WTC11 (cell line): ENCODE results near the gene MYO18A. TPM values are rescaled to one million over a fixed set of nuclear protein-coding genes. Genes with fewer than 3 reads are reported as not detected.

ENCODE experiments used
- ATAC-seq: fragments of 200-7000 bp; cut with Tn5 transposase; 2 replicates; pipeline ENCODE4 v1.10.0; 2021; ENCODE audit warnings: mild to moderate bottlenecking, moderate library complexity
- CTCF ChIA-PET: fragments of 300-600 bp; sonication (Branson Sonifier 250); formaldehyde crosslinking; loops from one replicate; lab custom pipeline; 2021; ENCODE audit warnings: antibody characterized with exemption; lab: Charles Lee
- POLR2A ChIA-PET: fragments of 350-600 bp; sonication (Branson Sonifier 250); formaldehyde crosslinking; loops from one replicate; lab custom pipeline; 2021; ENCODE audit warnings: antibody characterized with exemption; lab: Charles Lee
- DNase-seq: peaks from one replicate; pipeline ENCODE4 v3.0.0; 2021; ENCODE audit warnings: low spot score
- H3K27ac Mint-ChIP-seq: 2 replicates; pipeline ENCODE4 v1.8.0; 2021; ENCODE audit warnings: mixed read lengths
- H3K27me3 Mint-ChIP-seq: 2 replicates; pipeline ENCODE4 v1.8.0; 2021; ENCODE audit warnings: low read depth, mild to moderate bottlenecking, moderate library complexity, mixed read lengths
- H3K36me3 Mint-ChIP-seq: 2 replicates; pipeline ENCODE4 v1.8.0; 2021; ENCODE audit warnings: mixed read lengths
- H3K4me1 Mint-ChIP-seq: 2 replicates; pipeline ENCODE4 v1.8.0; 2022; ENCODE audit warnings: mixed read lengths
- H3K4me3 Mint-ChIP-seq: 2 replicates; pipeline ENCODE4 v1.8.0; 2021; ENCODE audit warnings: mild to moderate bottlenecking, moderate library complexity, mixed read lengths
- H3K9me3 Mint-ChIP-seq: 2 replicates; pipeline ENCODE4 v1.8.0; 2021; ENCODE audit warnings: mixed read lengths
- CBFB ChIP-seq: sonication (generic); formaldehyde crosslinking; IDR thresholded peaks from 2 replicates; pipeline ENCODE4 v1.8.1; 2022; ENCODE audit warnings: mild to moderate bottlenecking, low read depth, missing genetic modification reagents
- CREM ChIP-seq: sonication (generic); formaldehyde crosslinking; IDR thresholded peaks from 2 replicates; pipeline ENCODE4 v1.8.1; 2022; ENCODE audit warnings: mild to moderate bottlenecking, missing genetic modification reagents, moderate library complexity
- GABPB1 ChIP-seq: sonication (generic); formaldehyde crosslinking; IDR thresholded peaks from 2 replicates; pipeline ENCODE4 v1.8.1; 2023; ENCODE audit warnings: mild to moderate bottlenecking, missing genetic modification reagents
- OVOL2 ChIP-seq: fragments of 250-450 bp; sonication (Bioruptor Pico); IDR thresholded peaks from 2 replicates; pipeline ENCODE4 v1.9.0; 2021; ENCODE audit warnings: mild to moderate bottlenecking, borderline replicate concordance
- ZBTB21 ChIP-seq: sonication (generic); formaldehyde crosslinking; IDR thresholded peaks from 2 replicates; pipeline ENCODE4 v1.8.1; 2023; ENCODE audit warnings: mild to moderate bottlenecking, missing genetic modification reagents, borderline replicate concordance
- ZNF138 ChIP-seq: sonication (generic); formaldehyde crosslinking; conservative IDR thresholded peaks from 2 replicates; pipeline ENCODE4 v1.8.1; 2022; ENCODE audit warnings: mild to moderate bottlenecking, moderate library complexity, missing genetic modification reagents
- ZNF232 ChIP-seq: sonication (generic); formaldehyde crosslinking; IDR thresholded peaks from 2 replicates; pipeline ENCODE4 v1.8.0; 2022; ENCODE audit warnings: mild to moderate bottlenecking, missing genetic modification reagents
- total RNA-seq: library from RNA; stranded (reverse); gene quantifications from 3 replicates; pipeline ENCODE4 v1.2.3, GENCODE V29; 2021
- TF ChIP-seq, protein P1 (sequence below): sonication (generic); formaldehyde crosslinking; IDR thresholded peaks from 2 replicates; pipeline ENCODE4 v1.8.1; 2023; ENCODE audit warnings: mild to moderate bottlenecking, missing genetic modification reagents, borderline replicate concordance
- TF ChIP-seq, protein P2 (sequence below): sonication (generic); formaldehyde crosslinking; conservative IDR thresholded peaks from 2 replicates; pipeline ENCODE4 v1.8.1; 2022; ENCODE audit warnings: mild to moderate bottlenecking, missing genetic modification reagents
- TF ChIP-seq, protein P3 (sequence below): sonication (generic); formaldehyde crosslinking; IDR thresholded peaks from 2 replicates; pipeline ENCODE4 v1.8.1; 2022; ENCODE audit warnings: missing genetic modification reagents, borderline replicate concordance
- TF ChIP-seq, protein P4 (sequence below): sonication (generic); formaldehyde crosslinking; IDR thresholded peaks from 2 replicates; pipeline ENCODE4 v1.8.0; 2023; ENCODE audit warnings: mild to moderate bottlenecking, missing genetic modification reagents
- TF ChIP-seq, protein P5 (sequence below): sonication (generic); formaldehyde crosslinking; IDR thresholded peaks from 2 replicates; pipeline ENCODE4 v1.8.0; 2022; ENCODE audit warnings: mild to moderate bottlenecking, missing genetic modification reagents
- TF ChIP-seq, protein P6 (sequence below): sonication (generic); formaldehyde crosslinking; IDR thresholded peaks from 2 replicates; pipeline ENCODE4 v1.8.1; 2023; ENCODE audit warnings: mild to moderate bottlenecking, missing genetic modification reagents, moderate library complexity

The MYO18A gene
- total RNA-seq, 1 experiment from 2014 or later, result 54.9 TPM

DNA sequence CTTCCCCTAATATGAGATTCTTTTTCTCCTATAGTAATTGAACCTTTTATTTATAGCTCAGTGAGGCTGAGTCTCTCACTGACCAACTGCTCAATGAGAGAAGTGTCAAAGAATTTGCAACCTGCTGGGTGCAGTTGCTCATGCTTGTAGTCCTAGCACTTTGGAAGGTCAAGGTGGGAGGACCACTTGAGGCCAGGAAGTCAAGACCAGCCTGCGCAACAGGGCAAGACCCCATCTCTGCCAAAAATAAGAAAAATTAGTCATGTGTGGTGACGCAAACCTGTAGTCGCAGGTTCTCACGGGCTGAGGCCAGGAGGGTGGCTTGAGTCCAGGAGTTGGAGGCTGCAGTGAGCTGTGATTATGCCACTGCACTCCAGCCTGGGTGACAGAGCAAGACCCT lies 35.5 kb upstream of the MYO18A start (continued):
- TF ChIP-seq, protein P1, sequence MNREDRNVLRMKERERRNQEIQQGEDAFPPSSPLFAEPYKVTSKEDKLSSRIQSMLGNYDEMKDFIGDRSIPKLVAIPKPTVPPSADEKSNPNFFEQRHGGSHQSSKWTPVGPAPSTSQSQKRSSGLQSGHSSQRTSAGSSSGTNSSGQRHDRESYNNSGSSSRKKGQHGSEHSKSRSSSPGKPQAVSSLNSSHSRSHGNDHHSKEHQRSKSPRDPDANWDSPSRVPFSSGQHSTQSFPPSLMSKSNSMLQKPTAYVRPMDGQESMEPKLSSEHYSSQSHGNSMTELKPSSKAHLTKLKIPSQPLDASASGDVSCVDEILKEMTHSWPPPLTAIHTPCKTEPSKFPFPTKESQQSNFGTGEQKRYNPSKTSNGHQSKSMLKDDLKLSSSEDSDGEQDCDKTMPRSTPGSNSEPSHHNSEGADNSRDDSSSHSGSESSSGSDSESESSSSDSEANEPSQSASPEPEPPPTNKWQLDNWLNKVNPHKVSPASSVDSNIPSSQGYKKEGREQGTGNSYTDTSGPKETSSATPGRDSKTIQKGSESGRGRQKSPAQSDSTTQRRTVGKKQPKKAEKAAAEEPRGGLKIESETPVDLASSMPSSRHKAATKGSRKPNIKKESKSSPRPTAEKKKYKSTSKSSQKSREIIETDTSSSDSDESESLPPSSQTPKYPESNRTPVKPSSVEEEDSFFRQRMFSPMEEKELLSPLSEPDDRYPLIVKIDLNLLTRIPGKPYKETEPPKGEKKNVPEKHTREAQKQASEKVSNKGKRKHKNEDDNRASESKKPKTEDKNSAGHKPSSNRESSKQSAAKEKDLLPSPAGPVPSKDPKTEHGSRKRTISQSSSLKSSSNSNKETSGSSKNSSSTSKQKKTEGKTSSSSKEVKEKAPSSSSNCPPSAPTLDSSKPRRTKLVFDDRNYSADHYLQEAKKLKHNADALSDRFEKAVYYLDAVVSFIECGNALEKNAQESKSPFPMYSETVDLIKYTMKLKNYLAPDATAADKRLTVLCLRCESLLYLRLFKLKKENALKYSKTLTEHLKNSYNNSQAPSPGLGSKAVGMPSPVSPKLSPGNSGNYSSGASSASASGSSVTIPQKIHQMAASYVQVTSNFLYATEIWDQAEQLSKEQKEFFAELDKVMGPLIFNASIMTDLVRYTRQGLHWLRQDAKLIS (CRISPR knock-in tag), result no peak
- TF ChIP-seq ZBTB21 (CRISPR knock-in tag), result no peak
- TF ChIP-seq CREM (CRISPR knock-in tag), result no peak
- TF ChIP-seq, protein P2, sequence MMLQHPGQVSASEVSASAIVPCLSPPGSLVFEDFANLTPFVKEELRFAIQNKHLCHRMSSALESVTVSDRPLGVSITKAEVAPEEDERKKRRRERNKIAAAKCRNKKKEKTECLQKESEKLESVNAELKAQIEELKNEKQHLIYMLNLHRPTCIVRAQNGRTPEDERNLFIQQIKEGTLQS (CRISPR knock-in tag), result no peak
- TF ChIP-seq ZNF138 (CRISPR knock-in tag), result no peak
- TF ChIP-seq, protein P3, sequence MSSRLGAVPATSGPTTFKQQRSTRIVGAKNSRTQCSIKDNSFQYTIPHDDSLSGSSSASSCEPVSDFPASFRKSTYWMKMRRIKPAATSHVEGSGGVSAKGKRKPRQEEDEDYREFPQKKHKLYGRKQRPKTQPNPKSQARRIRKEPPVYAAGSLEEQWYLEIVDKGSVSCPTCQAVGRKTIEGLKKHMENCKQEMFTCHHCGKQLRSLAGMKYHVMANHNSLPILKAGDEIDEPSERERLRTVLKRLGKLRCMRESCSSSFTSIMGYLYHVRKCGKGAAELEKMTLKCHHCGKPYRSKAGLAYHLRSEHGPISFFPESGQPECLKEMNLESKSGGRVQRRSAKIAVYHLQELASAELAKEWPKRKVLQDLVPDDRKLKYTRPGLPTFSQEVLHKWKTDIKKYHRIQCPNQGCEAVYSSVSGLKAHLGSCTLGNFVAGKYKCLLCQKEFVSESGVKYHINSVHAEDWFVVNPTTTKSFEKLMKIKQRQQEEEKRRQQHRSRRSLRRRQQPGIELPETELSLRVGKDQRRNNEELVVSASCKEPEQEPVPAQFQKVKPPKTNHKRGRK, result no peak
- TF ChIP-seq, all 79 proteins: peak for 0

DNA sequence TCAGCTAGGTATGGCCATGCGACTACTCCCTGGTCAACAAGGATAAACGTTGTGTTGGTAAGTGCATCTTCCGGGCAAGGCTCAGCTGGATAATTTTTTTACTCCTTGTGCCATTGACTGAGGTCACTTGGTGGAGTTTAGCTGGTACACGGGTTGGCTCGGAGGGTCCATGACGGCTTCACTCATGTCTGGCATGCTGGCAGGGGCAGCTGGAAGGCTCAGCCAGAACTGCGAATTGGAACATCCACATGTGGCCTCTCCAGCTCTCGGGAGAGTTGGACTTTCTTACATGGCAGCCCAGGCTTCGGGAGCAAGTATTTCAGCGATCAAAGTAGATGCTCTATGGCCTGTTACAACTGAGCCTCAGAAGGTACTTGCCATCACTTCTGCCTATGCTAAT lies 35.0 kb upstream of the MYO18A start:
- CTCF ChIA-PET, result interaction anchor here (5.2 to 8.5 kb wide), 4 partner anchors 37 to 99 kb away, joined by 39 to 222 read pairs (median 67); partner anchors contain the start of gene MYO18A

More for the DNA sequence above, 35.0 kb upstream of the MYO18A start:
- Mint-ChIP-seq H3K27ac (no peak overlapping the region), H3K27me3 (no peaks in the 10 kb centered on the region), H3K4me3 (no peak overlapping the region), H3K36me3 (no peaks in the 10 kb centered on the region), H3K9me3 (no peaks in the 10 kb centered on the region), H3K4me1 (peaks cover 6% of the 10 kb centered on the region)
- ATAC-seq, result no peak
- no peak for TF ChIP-seq CBFB
- TF ChIP-seq ZNF232 (CRISPR knock-in tag), result no peak
- TF ChIP-seq, protein P4, sequence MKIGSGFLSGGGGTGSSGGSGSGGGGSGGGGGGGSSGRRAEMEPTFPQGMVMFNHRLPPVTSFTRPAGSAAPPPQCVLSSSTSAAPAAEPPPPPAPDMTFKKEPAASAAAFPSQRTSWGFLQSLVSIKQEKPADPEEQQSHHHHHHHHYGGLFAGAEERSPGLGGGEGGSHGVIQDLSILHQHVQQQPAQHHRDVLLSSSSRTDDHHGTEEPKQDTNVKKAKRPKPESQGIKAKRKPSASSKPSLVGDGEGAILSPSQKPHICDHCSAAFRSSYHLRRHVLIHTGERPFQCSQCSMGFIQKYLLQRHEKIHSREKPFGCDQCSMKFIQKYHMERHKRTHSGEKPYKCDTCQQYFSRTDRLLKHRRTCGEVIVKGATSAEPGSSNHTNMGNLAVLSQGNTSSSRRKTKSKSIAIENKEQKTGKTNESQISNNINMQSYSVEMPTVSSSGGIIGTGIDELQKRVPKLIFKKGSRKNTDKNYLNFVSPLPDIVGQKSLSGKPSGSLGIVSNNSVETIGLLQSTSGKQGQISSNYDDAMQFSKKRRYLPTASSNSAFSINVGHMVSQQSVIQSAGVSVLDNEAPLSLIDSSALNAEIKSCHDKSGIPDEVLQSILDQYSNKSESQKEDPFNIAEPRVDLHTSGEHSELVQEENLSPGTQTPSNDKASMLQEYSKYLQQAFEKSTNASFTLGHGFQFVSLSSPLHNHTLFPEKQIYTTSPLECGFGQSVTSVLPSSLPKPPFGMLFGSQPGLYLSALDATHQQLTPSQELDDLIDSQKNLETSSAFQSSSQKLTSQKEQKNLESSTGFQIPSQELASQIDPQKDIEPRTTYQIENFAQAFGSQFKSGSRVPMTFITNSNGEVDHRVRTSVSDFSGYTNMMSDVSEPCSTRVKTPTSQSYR (CRISPR knock-in tag), result no peak
- TF ChIP-seq, protein P5, sequence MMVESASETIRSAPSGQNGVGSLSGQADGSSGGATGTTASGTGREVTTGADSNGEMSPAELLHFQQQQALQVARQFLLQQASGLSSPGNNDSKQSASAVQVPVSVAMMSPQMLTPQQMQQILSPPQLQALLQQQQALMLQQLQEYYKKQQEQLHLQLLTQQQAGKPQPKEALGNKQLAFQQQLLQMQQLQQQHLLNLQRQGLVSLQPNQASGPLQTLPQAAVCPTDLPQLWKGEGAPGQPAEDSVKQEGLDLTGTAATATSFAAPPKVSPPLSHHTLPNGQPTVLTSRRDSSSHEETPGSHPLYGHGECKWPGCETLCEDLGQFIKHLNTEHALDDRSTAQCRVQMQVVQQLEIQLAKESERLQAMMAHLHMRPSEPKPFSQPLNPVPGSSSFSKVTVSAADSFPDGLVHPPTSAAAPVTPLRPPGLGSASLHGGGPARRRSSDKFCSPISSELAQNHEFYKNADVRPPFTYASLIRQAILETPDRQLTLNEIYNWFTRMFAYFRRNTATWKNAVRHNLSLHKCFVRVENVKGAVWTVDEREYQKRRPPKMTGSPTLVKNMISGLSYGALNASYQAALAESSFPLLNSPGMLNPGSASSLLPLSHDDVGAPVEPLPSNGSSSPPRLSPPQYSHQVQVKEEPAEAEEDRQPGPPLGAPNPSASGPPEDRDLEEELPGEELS (CRISPR knock-in tag), result no peak
- no peak for TF ChIP-seq GABPB1 (CRISPR knock-in tag)
- TF ChIP-seq, protein P6, sequence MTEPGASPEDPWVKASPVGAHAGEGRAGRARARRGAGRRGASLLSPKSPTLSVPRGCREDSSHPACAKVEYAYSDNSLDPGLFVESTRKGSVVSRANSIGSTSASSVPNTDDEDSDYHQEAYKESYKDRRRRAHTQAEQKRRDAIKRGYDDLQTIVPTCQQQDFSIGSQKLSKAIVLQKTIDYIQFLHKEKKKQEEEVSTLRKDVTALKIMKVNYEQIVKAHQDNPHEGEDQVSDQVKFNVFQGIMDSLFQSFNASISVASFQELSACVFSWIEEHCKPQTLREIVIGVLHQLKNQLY, result no peak
- no peak for TF ChIP-seq CREM (CRISPR knock-in tag)
- TF ChIP-seq OVOL2 (CRISPR knock-in tag), result no peak
- no peak for DNase-seq
- POLR2A ChIA-PET, result interaction anchor here (0.5 kb wide), 1 partner anchor 294 kb away, joined by 3 read pairs; no protein-coding TSS in a partner anchor
